Lung (tissue), 12 donors: Measurements from ENCODE around the gene TLDC2. TPM values are rescaled to one million over a fixed set of nuclear protein-coding genes. Genes with fewer than 3 reads are reported as not detected.
"Not testable (repeated sequence)": the region's sequence is repeated elsewhere in the genome, so short reads cannot be mapped to it uniquely, and the experiment has no call there.

Experiments used
- ATAC-seq: fragments of 200-7000 bp; cut with Tn5 transposase; one replicate; pipeline ENCODE4 v1.9.1; 2020; ENCODE audit warnings: moderate number of reproducible peaks; ENCODE audit not compliant: insufficient read depth, low FRiP score
- DNase-seq, 3 donors: peaks; one replicate each; pipeline ENCODE4 v3.0.0-alpha.2; 2013 to 2017
- H3K27ac ChIP-seq, 2 donors: one replicate each; pipeline ENCODE4 v1.5.1; 2013; ENCODE audit warnings: mild to moderate bottlenecking in 2 of 2, moderate library complexity in 2 of 2, control low read depth in 1 of 2, inconsistent platforms in 1 of 2, low read depth in 1 of 2, low read length in 1 of 2
- H3K27me3 ChIP-seq, 3 donors: one replicate each; pipeline ENCODE4 v1.5.1; 2013; ENCODE audit warnings: low read length in 2 of 3; ENCODE audit not compliant: control insufficient read depth in 3 of 3, insufficient read depth in 3 of 3
- H3K36me3 ChIP-seq, 4 donors: one replicate each; pipeline ENCODE4 v1.5.1; 2013; ENCODE audit warnings: low read length in 4 of 4, mild to moderate bottlenecking in 1 of 4, moderate library complexity in 1 of 4; ENCODE audit not compliant: control insufficient read depth in 4 of 4, insufficient read depth in 4 of 4
- H3K4me1 ChIP-seq, 5 donors: one replicate each; pipeline ENCODE4 v1.5.1; 2013; ENCODE audit warnings: low read length in 5 of 5, mild to moderate bottlenecking in 2 of 5, moderate library complexity in 1 of 5; ENCODE audit not compliant: control insufficient read depth in 5 of 5, insufficient read depth in 5 of 5
- H3K4me3 ChIP-seq: one replicate; pipeline ENCODE4 v1.5.1; 2013; ENCODE audit warnings: mild to moderate bottlenecking, control low read depth, moderate library complexity
- H3K9ac ChIP-seq, 2 donors: one replicate each; pipeline ENCODE4 v1.5.1; 2013; ENCODE audit warnings: low read length in 2 of 2, control low read depth in 1 of 2; ENCODE audit not compliant: insufficient read depth in 1 of 2
- H3K9me3 ChIP-seq, 4 donors: one replicate each; pipeline ENCODE4 v1.5.1; 2013; ENCODE audit warnings: low read length in 3 of 4, mild to moderate bottlenecking in 1 of 4, moderate library complexity in 1 of 4; ENCODE audit not compliant: control insufficient read depth in 4 of 4, insufficient read depth in 3 of 4
- CTCF ChIP-seq: IDR thresholded peaks from 2 replicates; pipeline ENCODE4 v1.5.1; 2012; ENCODE audit warnings: mild to moderate bottlenecking; ENCODE audit errors: control extremely low read depth, extremely low read depth
- WGBS, 2 donors: extraction: QIAGEN DNeasy Blood & Tissue Kit; methylation state at CpG; one replicate each; pipeline ENCODE4 v1.1.7; 2013; 5-methylcytosine and 5-hydroxymethylcytosine counted together
- polyA plus RNA-seq, 2 donors: library from polyadenylated mRNA; stranded (reverse); fragments of 200-250 nt; gene quantifications; one replicate each; pipeline ENCODE4 v1.2.1, GENCODE V29; 2013
- total RNA-seq, 2 donors: library from RNA; depleted of rRNA in 1 of 2; stranded (reverse); fragments of >200 nt in 1 of 2; gene quantifications; one replicate each; pipeline ENCODE4 v1.2.1, GENCODE V29; 2014 to 2021
- donor health status: control.
- donor health status: control.
- donor health status: Bipolar disorder and iron deficiency.
- donor health status: healthy.
- donor health status: DM: yes; HTN: yes; CAD: no.

Gene TLDC2
- total and polyA plus RNA-seq, 4 donors = 0.07 to 0.67 (median 0.17) TPM

DNA sequence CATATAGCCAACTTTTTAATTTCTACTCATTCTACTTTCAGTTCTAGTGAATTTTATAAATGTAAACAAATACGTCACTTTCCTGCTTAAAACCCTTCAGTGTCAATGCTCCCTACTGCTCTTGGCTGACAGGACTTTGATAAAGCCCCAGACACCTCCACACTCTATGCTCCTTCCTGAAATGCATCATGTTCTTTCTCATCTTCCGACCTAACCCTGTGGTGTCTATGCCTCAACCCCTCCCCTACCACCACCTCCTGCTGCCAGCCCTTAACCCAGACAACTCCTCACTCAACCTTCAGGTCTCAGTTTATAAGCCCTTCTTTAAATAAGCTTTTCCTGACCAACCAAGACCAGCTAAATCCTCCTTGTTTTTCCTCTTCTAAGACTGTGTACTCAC, 19.1 kb downstream of the TLDC2 start:
- no peak for ATAC-seq
- no peak overlapping the region for H3K27ac ChIP-seq
- peaks cover 3 to 37% (median 25%) of the 10 kb centered on the region in 4 donors for H3K36me3 ChIP-seq
- no peaks in the 10 kb centered on the region for H3K4me1 ChIP-seq
- no peaks in the 10 kb centered on the region for H3K9me3 ChIP-seq
- H3K27me3 ChIP-seq = no peaks in the 10 kb centered on the region
- no peak for DNase-seq
- H3K4me3 ChIP-seq = no peak overlapping the region
- no peak for TF ChIP-seq CTCF
- no peak overlapping the region for H3K9ac ChIP-seq
- WGBS, 2 donors = 81 to 88% methylated on average over 2 of the region's 2 CpGs

DNA sequence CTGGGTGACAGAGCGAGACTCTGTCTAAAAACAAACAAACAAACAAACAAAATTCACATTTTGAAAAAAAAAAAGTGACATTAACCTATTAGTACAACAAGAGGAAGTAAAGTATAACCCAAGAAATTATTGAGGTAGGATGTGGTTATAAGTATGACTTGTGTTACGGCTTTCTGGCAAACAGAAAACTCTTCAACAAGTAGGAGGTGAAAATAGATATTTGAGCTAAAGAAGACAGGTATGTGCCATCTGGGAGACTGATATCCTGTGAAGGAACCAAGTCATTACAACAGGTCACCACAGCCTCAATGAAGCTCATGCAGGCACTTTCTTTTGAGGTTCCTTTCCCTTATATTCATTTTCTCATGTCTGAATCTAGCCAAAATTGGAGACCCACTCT, 28.8 kb downstream of the TLDC2 start:
- no peak for DNase-seq
- Histone ChIP-seq H3K9me3 (no peaks in the 10 kb centered on the region), H3K27me3 (no peaks in the 10 kb centered on the region), H3K9ac (no peak overlapping the region), H3K4me3 (no peak overlapping the region), H3K36me3 (peaks cover 0 to 27% (median 17%) of the 10 kb centered on the region in 4 donors), H3K4me1 (peaks cover 0 to 5% (median 0%) of the 10 kb centered on the region in 5 donors), H3K27ac (no peak overlapping the region)
- TF ChIP-seq CTCF = no peak
- ATAC-seq = no peak
- WGBS, 2 donors = 67 to 85% methylated on average over 2 of the region's 2 CpGs

DNA sequence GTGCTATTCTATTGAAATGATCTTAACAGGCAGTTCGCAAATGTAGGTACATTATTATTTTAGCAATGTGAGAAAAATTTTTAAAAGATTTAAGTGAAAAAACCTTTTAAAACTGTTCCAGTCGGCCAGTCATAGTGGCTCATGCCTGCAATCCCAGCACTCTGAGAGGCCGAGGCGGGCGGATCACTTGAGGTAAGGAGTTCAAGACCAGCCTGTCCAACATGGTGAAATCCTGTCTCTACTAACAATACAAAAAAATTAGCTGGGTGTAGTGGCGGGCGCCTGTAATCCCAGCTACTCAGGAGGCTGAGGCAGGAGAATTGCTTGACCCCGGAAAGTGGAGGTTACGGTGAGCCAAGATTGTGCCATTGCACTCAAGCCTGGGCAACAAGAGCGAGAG, 29.6 kb downstream of the TLDC2 start:
- not testable (repeated sequence) for DNase-seq, ATAC-seq, H3K9me3 ChIP-seq, H3K9ac ChIP-seq, H3K4me3 ChIP-seq, H3K4me1 ChIP-seq, H3K27ac ChIP-seq, H3K27me3 ChIP-seq
- WGBS, 2 donors = 95 to 97% methylated on average over 10 of the region's 10 CpGs
- H3K36me3 ChIP-seq = peaks cover 0 to 31% (median 19%) of the 10 kb centered on the region in 4 donors

DNA sequence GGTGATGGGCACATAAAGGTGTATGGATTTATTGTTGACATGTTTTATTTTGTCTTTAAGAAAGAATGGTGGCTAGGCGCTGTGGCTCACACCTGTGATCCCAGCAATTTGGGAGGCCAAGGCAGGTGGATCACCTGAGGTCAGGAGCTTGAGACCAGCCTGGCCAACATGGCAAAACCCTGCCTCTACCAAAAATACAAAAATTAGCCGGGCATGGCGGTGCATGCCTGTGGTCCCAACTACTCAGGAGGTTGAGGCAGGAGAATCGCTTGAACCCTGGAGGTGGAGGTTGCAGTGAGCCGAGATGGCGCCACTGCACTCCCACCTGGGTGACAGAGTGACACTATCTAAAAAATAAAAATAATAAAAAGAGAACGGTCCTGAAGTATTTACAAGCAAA, 30.1 kb downstream of the TLDC2 start:
- peaks cover 0 to 35% (median 19%) of the 10 kb centered on the region in 4 donors for H3K36me3 ChIP-seq
- not testable (repeated sequence) for ATAC-seq, H3K27ac ChIP-seq, H3K9ac ChIP-seq, H3K4me1 ChIP-seq, DNase-seq, H3K4me3 ChIP-seq, H3K27me3 ChIP-seq, H3K9me3 ChIP-seq
- 97% methylated on average over 7 of the region's 7 CpGs for WGBS, 2 donors
